ENCODE data around the gene PPARG.

The PPARG gene

DNA sequence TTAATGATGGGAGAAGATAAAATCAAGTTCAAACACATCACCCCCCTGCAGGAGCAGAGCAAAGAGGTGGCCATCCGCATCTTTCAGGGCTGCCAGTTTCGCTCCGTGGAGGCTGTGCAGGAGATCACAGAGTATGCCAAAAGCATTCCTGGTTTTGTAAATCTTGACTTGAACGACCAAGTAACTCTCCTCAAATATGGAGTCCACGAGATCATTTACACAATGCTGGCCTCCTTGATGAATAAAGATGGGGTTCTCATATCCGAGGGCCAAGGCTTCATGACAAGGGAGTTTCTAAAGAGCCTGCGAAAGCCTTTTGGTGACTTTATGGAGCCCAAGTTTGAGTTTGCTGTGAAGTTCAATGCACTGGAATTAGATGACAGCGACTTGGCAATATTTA lies 127.9 kb downstream of the PPARG start:
- no peak for DNase-seq

GRCh38 chr3:12420393-12420792 lies 131.5 kb downstream of the PPARG start:
- DNase-seq, result no peak

DNA sequence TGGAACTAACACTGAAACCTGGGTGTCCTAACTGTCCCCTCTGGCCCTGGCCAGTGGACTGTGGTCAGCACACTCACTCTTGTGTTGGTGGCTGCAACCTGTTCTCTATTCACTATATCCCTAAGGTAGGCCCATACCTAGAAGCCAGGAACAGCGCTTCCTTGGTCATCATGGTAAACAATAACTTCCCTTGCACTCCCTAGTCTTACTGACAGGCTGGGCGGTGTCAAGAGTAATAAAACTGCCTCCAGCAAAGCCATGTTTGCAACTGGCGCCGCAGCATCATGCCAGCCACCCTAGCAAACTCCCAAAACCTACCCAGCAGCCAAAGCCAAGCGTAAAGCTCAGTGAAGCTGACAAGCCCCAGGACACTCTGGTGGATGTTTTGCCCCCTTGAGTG lies 132.3 kb downstream of the PPARG start:
- no peak for DNase-seq

DNA sequence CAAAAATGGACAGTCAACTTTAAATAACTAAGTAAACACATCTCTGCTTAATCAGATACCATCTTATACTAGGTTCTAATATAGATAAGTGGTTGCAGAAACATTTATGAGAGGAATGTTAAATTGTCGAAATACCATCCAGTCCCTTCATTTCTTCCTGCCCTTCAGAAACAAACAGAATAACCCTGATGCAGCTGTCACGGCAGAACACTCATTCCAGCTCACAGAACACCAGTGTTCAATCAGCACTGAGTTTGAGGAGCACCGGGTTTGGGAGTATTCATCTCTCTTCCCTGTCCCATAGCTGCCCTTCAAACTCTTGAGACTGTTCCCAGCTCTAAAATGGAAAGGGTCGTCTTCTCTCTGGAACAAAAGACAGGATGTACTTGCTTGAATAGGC lies 134.3 kb downstream of the PPARG start:
- no peak for DNase-seq

DNA sequence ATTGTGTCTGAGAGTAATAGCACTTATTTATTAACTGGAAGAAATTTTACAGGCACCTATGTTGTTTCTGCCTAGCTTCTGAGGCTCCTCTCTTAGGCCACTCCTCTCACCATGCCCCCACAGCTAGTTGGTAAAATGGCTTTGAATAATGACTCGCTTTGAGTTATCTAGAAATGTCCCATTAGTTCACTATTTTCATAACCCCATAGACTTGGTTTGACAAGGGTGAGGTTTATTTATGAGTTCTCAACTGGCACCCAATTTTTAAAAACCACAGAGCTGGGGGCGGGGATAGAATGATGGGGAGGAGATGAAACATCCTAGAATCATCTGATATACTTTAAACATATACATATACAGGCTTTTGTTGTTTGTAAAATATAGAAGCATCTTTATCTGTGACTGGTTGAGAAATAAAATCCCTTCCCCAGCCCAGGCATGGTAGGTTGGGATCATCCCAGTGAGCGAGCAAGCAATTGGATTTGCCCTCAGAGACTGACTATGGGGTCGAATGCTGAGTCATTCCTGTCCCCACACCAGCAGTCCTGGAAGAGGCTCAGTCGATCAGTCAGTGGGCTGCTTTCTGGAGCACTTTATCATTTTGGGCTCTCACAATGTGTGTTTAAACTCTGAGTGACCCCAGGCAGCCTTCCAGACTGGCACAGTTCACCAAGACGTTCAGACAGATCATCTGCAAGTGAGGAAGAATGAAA lies 135.2 kb downstream of the PPARG start:
- DNase-seq, result no peak

DNA sequence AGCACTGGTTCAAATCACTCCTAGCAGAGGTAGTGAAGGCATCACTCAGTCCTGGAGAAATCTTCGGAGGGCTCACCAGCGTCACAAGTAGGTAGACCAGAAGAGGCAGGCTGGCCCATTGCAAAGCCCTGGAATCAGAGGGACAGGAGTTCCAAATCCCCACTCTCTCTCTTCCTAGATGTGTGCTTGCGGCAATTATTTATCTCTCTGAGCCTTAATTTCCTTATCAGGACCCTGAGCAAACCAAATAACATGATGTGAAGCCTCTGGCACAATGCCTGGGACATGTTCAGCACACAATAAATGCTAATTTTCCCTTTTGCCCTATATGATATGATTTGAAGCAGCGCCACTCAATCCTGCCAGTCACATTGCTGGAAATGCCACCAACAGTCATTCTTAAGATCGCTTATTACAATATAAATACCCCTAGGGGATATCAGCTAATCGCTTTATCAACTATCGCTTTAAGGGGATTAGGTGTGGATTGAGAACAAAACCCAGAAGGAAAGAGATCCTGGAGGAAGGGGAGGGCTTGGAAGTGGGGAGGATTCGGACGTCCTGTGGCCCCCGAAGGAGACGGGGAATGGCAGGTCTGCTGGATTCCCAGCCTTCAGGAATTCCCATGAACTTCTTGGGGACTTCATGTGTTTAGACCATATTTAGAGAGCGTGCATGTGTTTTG lies 135.9 kb downstream of the PPARG start:
- no peak for DNase-seq

- DNase-seq, result no peak
These were observed 137.1 kb downstream of the PPARG start for GRCh38 chr3:12425850-12426579.

- no peak for DNase-seq
These were observed 138.7 kb downstream of the PPARG start for GRCh38 chr3:12427551-12427950.

DNA sequence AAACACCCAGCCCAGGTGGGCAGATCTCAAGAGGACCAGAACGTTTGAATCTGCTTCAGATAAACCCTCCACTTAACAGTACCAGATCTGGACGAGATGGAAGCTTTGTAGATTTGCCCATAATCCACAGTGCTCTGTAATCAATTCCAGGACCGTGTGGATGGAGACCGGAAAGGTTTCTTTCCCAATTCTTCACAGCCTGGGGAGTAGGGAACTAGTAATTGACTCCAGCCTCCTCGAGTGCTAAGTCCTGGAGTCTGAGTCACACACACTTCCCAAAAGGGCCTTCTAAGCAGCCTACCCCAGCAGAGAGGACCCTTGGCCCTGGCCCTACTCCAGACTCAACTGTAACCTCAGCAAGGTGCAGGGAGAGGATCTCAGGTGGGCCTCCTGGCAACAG lies 139.3 kb downstream of the PPARG start:
- no peak for DNase-seq

GRCh38 chr3:12430086-12430485 lies 141.2 kb downstream of the PPARG start:
- no peak for DNase-seq

GRCh38 chr3:12433823-12434222 lies 145.0 kb downstream of the PPARG start:
- DNase-seq, result no peak

GRCh38 chr3:12436514-12437220 lies 147.8 kb downstream of the PPARG start:
- no peak for DNase-seq

DNA sequence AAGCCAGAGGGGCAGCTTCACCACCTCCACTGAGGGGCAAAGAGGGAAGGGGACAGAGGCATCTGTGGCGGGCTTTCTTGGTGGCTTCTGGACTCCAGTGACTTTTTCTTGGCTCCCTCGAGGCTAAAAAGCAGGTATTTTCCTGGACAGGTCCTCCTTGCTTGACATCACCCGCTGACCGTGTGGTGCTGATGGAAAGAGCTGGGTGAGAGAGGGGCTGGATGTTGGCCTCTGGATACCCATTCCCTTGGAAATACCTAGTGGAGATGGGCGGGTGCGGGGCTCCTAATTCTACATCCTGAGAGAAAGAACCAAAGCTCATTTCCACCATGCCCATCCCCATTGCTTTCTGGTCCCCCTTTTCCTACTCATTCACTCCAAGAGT lies 148.3 kb downstream of the PPARG start:
- no peak for DNase-seq

GRCh38 chr3:12437861-12438260 lies 149.0 kb downstream of the PPARG start:
- no peak for DNase-seq

GRCh38 chr3:12438318-12438717 lies 149.4 kb downstream of the PPARG start:
- no peak for DNase-seq

GRCh38 chr3:12439161-12439940 lies 150.5 kb downstream of the PPARG start:
- DNase-seq, result no peak

- peak in 1 of 14 donors; percentile 12 for DNase-seq
These were observed 152.3 kb downstream of the PPARG start for GRCh38 chr3:12440927-12441714.

DNA sequence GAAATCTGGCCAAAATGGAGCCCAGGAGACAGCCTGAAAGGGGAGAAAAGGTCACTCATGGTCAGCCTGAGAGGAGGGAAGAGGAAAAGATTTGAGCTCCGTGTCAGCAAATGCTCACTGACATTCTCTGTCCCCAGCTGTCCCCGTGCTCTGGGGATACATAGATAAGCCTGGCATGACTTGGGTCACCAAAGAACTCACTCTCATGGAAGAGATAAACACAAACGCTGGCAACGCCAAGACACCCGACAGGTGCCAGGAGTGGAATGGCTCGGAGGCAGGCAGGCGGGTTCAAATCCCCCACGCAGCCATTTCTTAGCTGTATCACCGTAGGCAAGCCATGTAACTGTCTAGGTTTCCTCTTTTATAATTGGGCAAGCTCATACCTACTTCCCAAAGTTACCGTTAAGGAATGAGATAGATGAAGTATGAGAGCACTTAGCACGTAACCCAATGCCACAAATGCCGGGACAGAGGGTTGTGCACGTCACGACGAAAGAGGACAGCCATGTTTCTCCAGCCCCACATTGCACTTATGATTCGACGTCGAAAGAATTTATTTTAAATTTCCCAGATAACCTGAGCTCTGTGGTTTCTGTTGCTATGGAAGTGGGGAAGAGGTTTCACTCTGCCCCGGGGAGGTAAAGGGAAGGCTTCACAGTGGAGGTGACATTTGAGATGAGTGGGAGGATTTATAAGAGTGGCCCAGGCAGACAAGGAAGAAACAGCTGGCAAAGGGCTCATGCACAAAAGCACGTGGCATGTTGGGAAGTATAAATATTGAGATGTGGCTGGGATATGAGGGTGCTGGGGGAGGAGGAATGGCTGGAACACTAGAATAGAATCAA lies 154.0 kb downstream of the PPARG start:
- DNase-seq, result no peak

DNA sequence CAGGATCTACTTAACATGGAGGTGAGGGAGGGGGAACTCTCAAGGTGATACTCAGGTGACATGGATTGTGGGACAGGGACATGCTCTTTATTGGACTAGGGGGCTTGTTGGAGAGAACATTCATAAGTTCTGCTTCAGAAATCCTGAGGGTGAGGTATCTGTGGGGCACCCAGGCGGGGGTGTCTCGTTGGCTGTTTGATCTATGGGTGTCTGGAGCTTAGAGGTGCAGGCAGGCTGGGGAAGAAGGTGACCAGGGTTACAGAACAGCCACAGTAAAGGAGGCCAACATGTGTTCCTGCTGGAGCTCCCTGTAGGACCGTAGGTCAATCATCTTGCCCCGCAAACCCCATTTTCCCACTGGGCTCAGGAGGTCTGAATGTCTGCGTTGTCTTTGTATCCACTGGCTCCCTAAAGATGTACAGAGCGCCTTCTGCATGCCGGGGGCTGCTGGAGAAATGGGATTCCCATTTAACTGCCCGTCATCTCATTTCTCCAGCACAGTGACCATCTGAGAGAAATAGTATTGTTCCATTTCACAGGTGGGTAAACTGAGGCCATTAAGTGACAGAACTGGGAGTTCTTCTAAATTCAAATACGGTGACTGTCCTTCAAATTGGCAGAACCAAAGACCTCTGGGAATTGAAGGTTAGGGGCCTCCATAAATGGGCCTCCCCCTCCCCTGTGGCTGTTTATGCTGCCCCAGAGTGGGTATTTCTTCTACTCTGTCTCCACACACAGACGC lies 155.1 kb downstream of the PPARG start:
- no peak for DNase-seq
